ENCODE results near the gene USH2A.

DNA sequence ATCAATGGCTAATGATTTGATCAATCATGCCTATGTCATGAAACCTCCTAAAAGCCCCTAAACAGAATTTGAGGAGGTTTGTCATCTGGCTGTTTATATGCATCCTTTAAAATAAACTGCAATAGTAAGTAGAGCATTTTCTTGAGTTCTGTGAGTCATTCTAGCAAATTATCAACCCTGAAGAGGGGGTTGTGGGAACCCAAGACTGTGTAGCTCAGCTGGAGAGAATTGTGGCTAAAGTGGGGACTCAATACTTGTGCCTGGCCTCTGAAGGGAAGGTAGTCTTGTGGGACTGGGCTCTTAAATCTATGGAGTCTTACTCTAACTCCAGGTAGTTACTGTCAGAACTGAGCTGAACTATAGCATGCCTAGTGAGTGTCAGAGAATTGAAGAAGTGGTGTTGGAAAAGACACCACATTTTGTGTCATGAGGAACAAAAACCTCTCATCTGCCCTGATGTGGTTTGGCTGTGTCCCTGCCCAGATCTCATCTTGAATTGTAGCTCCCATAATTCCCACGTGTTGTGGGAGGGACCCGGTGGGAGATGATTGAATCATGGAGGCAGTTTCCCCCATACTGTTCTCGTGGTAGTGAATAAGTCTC, 402.4 kb downstream of the USH2A start:
- TF ChIP-seq, protein P1, sequence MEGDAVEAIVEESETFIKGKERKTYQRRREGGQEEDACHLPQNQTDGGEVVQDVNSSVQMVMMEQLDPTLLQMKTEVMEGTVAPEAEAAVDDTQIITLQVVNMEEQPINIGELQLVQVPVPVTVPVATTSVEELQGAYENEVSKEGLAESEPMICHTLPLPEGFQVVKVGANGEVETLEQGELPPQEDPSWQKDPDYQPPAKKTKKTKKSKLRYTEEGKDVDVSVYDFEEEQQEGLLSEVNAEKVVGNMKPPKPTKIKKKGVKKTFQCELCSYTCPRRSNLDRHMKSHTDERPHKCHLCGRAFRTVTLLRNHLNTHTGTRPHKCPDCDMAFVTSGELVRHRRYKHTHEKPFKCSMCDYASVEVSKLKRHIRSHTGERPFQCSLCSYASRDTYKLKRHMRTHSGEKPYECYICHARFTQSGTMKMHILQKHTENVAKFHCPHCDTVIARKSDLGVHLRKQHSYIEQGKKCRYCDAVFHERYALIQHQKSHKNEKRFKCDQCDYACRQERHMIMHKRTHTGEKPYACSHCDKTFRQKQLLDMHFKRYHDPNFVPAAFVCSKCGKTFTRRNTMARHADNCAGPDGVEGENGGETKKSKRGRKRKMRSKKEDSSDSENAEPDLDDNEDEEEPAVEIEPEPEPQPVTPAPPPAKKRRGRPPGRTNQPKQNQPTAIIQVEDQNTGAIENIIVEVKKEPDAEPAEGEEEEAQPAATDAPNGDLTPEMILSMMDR (IDR thresholded peaks at IDR 0.05), result no peak
- TF ChIP-seq POLR2A (IDR thresholded peaks at IDR 0.05) (no peak), POLR2AphosphoS5 (IDR thresholded peaks at IDR 0.05) (no peak)

Measured in transverse colon (tissue), 4 donors.